ENCODE measurements around the gene OR4D2.

Gene OR4D2

DNA sequence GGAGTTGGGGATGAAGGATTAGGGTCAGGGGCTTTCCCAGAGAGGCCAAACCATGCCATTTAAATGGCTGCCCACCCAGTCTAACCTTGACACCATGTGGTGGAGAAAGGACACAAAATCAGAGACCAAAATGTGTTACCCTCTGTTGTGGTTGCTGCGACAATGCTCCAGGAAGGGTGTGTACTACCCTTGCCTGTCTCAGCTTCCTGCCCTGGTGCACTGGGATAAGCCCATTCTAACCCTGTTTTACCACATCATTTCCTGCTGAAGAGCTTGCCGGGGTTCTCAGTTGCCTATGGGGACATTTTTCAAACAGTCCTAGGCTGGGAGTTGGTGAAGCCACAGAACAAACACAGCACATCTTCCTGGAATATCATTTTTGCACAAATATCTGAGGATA, 13.7 kb upstream of the OR4D2 start:
- no peak for DNase-seq (ENCODE audit: low spot score in 2 of 2)

DNA sequence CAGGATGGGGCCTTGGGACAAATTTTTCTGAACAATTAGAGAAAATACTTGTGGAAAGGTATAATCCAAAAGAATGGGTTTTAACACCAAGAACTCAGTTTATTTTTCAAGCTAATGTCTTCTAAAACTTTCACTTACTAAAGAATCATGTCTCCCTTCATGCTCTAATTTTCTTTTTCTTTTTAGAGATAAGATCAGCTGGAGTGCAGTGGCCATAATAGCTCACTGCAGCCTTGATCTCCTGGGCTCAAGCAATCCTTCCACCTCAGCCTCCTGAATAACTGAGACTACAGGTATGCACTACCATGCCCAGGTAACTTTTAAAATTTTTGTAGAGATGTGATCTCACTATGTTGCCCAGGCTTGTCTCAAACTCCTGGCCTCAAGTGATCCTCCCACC, 13.1 kb upstream of the OR4D2 start:
- peaks cover 12% of the 10 kb centered on the region for H3K4me1 Mint-ChIP-seq
- H3K27ac Mint-ChIP-seq = no peak overlapping the region
- peaks cover 22% of the 10 kb centered on the region for H3K27me3 Mint-ChIP-seq
- H3K4me3 Mint-ChIP-seq = no peak overlapping the region
- H3K36me3 Mint-ChIP-seq = peaks cover 2% of the 10 kb centered on the region
- no peak for DNase-seq (ENCODE audit: low spot score in 2 of 2)
- H3K9me3 Mint-ChIP-seq = no peaks in the 10 kb centered on the region
- no peak for ATAC-seq (ENCODE audit: low read depth)

More for the DNA sequence above, 13.7 kb upstream of the OR4D2 start:
- H3K27ac Mint-ChIP-seq = no peak overlapping the region
- peaks cover 26% of the 10 kb centered on the region for H3K27me3 Mint-ChIP-seq
- H3K4me3 Mint-ChIP-seq = peak overlapping the region; percentile 3
- peaks cover 2% of the 10 kb centered on the region for H3K36me3 Mint-ChIP-seq
- H3K4me1 Mint-ChIP-seq = peaks cover 12% of the 10 kb centered on the region
- no peaks in the 10 kb centered on the region for H3K9me3 Mint-ChIP-seq
- peak; percentile 56 for ATAC-seq (ENCODE audit: low read depth)

DNA sequence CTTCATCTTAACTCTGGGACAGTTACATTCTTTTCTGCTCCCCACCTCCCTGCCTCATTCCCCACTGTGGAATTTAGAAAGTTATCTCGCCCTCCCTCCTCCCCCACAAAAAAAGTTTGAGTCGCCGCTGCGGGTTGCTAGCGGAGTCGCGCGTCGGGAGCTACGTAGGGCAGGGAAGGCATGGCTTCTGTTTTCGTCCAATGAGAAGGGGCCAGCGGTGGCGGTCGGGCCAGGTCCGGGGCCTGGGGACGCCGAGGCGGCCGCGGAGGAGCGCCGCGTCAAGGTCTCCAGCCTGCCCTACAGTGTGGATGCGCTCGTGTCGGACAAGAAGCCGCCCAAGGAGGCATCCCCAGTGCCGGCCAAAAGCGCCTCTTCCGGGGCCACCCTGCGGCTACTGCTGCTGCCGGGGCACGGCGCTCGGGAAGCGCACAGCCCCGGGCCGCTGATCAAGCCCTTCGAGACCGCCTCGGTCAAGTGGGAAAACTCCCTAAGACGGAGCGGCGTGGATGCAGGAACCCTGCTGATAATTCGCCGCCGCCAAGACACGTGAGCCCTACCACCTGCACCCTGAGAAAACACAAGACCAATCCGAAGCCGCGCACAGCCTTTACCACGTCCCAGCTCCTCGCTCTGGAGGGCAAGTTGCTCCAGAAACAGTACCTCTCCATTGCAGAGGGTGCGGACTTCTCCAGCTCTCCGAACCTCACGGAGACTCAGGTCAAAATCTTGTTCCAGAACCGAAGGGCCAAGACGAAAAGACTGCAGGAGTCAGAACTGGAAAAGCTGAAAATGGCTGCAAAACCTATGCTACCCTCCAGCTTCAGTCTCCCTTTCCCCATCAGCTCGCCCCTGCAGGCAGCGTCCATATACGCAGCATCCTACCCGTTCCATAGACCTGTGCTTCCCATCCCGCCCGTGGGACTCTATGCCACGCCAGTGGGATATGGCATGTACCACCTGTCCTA, 9.7 kb upstream of the OR4D2 start:
- DNase-seq (ENCODE audit: low spot score in 2 of 2) (peak in 1 of 2 donors; percentile 17), ATAC-seq (ENCODE audit: low read depth) (peak; percentile 64)
- H3K4me1 Mint-ChIP-seq = peaks cover 12% of the 10 kb centered on the region
- no peaks in the 10 kb centered on the region for H3K9me3 Mint-ChIP-seq
- no peak overlapping the region for H3K27ac Mint-ChIP-seq
- peaks cover 5% of the 10 kb centered on the region for H3K36me3 Mint-ChIP-seq
- peaks cover 20% of the 10 kb centered on the region for H3K27me3 Mint-ChIP-seq
- peak overlapping the region; percentile 82 for H3K4me3 Mint-ChIP-seq

DNA sequence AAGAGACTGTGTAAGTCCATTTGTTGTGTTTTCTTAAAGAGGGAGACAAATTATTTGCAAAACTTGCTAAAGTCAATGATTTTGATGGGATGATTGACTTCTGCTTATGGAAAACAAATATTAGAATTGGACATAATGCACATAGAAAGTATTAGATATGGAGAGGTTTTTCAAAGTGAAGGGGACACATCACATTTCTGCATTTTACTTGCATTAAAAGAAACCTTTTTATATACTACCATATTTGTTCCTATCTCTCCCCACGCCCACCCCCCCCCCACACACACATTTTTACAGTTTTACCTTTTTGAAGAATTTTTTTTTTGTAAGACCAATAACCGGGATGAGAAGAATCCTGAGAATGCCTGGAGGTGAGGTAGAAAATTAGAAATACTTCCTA, 8.6 kb upstream of the OR4D2 start:
- Mint-ChIP-seq H3K27ac (no peak overlapping the region), H3K9me3 (no peaks in the 10 kb centered on the region), H3K36me3 (peaks cover 5% of the 10 kb centered on the region), H3K4me1 (peaks cover 7% of the 10 kb centered on the region), H3K4me3 (no peak overlapping the region), H3K27me3 (peaks cover 20% of the 10 kb centered on the region)
- DNase-seq (ENCODE audit: low spot score in 2 of 2) (no peak), ATAC-seq (ENCODE audit: low read depth) (no peak)

DNA sequence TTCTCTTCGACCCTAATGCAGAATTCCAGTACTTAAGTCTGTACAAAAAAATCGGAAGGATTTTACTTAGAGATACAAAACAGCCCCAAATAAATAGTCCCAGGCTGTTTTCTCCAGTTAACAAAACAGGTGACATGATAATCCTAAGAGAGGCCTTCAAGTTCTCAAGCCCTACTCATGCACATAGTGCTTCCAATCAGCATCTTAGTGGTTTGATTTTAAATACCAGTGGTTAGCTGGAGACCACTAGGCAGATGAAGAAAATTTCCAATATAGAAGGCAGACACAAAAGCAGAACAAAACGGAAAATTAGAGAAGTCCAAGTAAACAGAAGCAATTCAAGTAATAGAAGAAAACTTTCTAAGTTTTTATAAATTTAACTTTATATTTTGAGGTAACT, 5.2 kb upstream of the OR4D2 start:
- peaks cover 6% of the 10 kb centered on the region for H3K36me3 Mint-ChIP-seq
- ATAC-seq (ENCODE audit: low read depth) = no peak
- H3K4me3 Mint-ChIP-seq = no peak overlapping the region
- peaks cover 17% of the 10 kb centered on the region for H3K27me3 Mint-ChIP-seq
- H3K4me1 Mint-ChIP-seq = peaks cover 7% of the 10 kb centered on the region
- H3K9me3 Mint-ChIP-seq = peaks cover 3% of the 10 kb centered on the region
- no peak for DNase-seq (ENCODE audit: low spot score in 2 of 2)
- H3K27ac Mint-ChIP-seq = no peak overlapping the region

DNA sequence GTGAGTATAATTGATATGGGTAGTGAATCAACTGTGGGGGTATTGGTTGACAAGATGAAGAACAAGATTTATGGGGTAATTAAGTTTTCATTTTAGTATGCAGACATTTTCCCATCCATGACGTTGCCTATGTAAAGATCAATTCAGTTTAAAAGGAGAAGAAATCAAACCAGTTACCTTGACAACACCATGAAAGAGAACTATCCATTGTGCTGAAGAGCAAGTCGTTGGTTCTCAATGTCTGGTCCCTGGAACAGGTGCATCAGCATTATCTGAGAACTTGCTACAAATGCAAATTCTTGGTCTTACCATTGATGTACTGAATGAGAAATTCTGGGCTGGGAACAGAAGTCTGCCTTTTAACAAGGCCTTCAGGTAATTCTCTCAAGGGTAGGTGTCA, 801 bp upstream of the OR4D2 start:
- ATAC-seq (ENCODE audit: low read depth) (no peak), DNase-seq (ENCODE audit: low spot score in 2 of 2) (no peak)
- Mint-ChIP-seq H3K27me3 (peaks cover 22% of the 10 kb centered on the region), H3K4me1 (peaks cover 3% of the 10 kb centered on the region), H3K4me3 (no peak overlapping the region), H3K27ac (no peak overlapping the region), H3K36me3 (peaks cover 6% of the 10 kb centered on the region), H3K9me3 (peaks cover 5% of the 10 kb centered on the region)

DNA sequence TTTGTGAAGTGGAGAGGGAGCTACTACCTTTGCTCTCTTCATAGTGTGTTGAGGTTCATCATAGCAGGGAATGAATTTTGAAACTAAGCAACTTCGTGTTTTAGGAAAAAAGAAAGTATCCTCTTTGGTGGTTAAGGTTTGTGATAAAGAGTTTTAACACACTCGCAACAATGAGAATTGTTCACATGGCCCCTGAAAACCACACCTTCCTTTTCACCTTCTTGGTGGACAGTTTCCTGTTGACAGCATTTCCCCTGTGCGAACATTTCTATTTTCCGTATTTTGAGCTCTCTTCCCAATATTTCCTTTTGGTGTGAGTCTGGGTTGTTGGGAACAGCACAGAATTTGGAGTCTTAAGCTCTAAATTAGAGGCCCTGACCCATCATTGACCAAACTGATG, 3.8 kb downstream of the OR4D2 start:
- no peak overlapping the region for H3K27ac Mint-ChIP-seq
- no peak overlapping the region for H3K4me3 Mint-ChIP-seq
- H3K9me3 Mint-ChIP-seq = peaks cover 2% of the 10 kb centered on the region
- no peak for DNase-seq (ENCODE audit: low spot score in 2 of 2)
- peaks cover 6% of the 10 kb centered on the region for H3K4me1 Mint-ChIP-seq
- peaks cover 3% of the 10 kb centered on the region for H3K36me3 Mint-ChIP-seq
- ATAC-seq (ENCODE audit: low read depth) = no peak
- H3K27me3 Mint-ChIP-seq = peaks cover 19% of the 10 kb centered on the region

DNA sequence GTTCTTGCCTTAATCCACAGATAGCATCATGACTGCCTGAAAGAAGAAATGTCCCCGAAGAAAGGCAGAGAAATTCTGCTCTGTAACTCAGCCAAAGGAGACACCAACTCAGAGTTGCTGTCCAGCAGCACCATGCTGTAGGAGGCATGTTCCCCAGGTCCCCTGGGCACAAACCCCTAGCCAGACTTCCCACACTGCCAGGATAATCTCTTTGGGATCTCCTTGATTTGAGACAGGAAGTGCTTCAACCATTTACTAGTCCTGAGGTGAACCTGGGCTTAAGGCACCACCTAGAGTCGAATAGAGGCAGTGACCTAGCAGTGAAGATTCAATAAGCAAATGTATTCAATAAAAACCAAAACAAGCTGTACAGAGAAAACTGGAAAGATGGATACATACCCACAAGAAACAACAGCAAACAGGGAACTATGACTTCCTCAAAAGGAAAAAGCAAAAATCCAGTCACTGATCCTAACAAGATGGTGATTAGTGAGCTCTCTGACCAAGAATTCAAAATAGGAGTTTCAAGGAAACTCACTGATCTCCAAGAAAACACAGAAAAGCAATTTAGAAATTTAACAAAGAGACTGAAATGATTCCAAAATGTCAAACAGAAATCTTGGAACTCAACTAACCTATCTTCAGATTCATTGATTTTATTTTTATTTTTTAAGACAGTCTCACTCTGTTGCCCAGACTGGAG, 5.7 kb downstream of the OR4D2 start:
- Mint-ChIP-seq H3K9me3 (peaks cover 2% of the 10 kb centered on the region), H3K27me3 (peaks cover 23% of the 10 kb centered on the region), H3K4me3 (no peak overlapping the region), H3K36me3 (peaks cover 5% of the 10 kb centered on the region), H3K4me1 (peaks cover 6% of the 10 kb centered on the region), H3K27ac (no peak overlapping the region)
- DNase-seq (ENCODE audit: low spot score in 2 of 2) = peak in 1 of 2 donors; percentile 11
- peak; percentile 69 for ATAC-seq (ENCODE audit: low read depth)

DNA sequence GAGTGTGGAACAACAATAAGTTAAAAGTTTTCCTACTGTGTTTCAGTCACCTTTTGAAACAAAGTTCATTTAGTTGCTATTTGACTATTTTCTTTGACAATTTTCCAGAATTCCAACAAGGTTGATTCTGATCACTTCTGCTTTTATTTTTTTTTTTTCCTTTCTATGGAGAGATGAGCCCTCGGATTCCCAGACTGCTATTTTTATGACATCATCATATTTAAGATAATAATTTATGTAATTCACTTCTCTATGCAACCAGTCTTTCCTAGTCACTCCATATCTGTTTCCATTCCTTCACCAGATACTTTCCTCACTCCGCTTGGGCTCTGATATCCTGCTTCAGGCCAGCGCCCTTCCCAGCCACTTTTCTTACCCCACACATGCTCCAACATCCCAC, 8.1 kb downstream of the OR4D2 start:
- no peaks in the 10 kb centered on the region for H3K9me3 Mint-ChIP-seq
- peaks cover 3% of the 10 kb centered on the region for H3K36me3 Mint-ChIP-seq
- peaks cover 18% of the 10 kb centered on the region for H3K27me3 Mint-ChIP-seq
- H3K27ac Mint-ChIP-seq = no peak overlapping the region
- H3K4me3 Mint-ChIP-seq = no peak overlapping the region
- DNase-seq (ENCODE audit: low spot score in 2 of 2) = no peak
- ATAC-seq (ENCODE audit: low read depth) = no peak
- peaks cover 6% of the 10 kb centered on the region for H3K4me1 Mint-ChIP-seq

DNA sequence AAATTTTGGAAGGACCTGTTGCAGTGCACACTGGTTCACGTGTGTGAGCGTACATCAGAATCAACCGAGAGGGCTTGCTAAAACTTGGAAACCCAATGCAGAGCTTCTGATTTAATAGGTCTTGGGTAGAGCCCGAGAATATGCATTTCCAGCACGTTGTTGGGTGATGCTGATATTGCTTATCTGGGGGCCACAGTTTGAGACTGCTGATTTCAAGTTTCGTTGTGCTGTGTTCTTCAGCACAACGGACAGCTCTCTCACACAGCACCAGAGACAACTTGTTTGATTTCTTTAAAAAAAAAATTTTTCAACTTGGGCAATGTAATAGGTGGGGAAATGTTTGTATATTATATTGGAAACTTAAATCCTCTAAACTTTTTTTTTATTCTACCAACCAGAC, 9.4 kb downstream of the OR4D2 start:
- H3K36me3 Mint-ChIP-seq = peaks cover 3% of the 10 kb centered on the region
- peaks cover 7% of the 10 kb centered on the region for H3K4me1 Mint-ChIP-seq
- ATAC-seq (ENCODE audit: low read depth) (no peak), DNase-seq (ENCODE audit: low spot score in 2 of 2) (no peak)
- H3K9me3 Mint-ChIP-seq = no peaks in the 10 kb centered on the region
- H3K27ac Mint-ChIP-seq = no peak overlapping the region
- peaks cover 17% of the 10 kb centered on the region for H3K27me3 Mint-ChIP-seq
- H3K4me3 Mint-ChIP-seq = no peak overlapping the region

DNA sequence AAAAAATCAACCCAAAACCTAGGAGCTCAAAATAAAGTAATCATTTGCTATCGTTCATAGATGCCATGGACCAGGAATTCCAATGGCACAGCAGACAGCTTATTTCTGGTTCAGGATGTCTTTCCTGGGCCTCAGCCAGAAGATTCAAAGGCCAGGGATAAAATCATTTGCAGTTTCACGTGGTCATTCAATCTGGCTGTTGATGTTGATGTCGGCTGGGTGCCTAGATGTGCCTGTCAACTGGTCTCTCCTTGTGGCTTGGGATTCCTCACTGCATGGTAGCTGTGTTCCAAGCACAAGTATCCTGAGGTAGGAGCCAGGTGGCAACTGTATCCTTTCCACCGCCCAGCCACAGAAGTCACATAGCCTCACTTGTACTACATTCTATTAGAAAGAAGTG, 15.0 kb downstream of the OR4D2 start:
- Mint-ChIP-seq H3K27me3 (peaks cover 14% of the 10 kb centered on the region), H3K4me3 (no peak overlapping the region), H3K4me1 (peaks cover 15% of the 10 kb centered on the region), H3K36me3 (peaks cover under 1% of the 10 kb centered on the region), H3K27ac (no peak overlapping the region), H3K9me3 (no peaks in the 10 kb centered on the region)
- ATAC-seq (ENCODE audit: low read depth) = no peak
- DNase-seq (ENCODE audit: low spot score in 2 of 2) = no peak

DNA sequence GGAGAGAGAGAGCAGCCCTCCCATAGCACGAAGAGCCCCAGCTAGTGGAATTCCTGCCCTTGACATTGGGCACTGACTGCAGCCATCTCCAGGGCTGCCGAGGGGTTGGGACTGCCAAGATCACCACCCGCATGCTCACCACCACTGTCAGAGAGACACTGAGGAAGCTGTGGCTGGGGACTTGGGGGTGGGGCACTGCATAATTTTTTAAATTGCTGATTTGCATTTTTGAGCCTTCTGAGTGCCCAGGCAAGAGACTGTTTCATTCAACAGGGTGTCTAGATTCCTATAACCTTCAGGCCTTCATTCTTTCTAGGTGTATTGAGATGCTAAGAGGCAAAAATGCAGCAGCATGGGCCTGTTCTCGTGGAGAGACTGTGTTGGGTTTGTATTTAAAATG, 16.7 kb downstream of the OR4D2 start:
- Mint-ChIP-seq H3K36me3 (no peaks in the 10 kb centered on the region), H3K9me3 (no peaks in the 10 kb centered on the region), H3K4me1 (peaks cover 15% of the 10 kb centered on the region), H3K4me3 (no peak overlapping the region), H3K27ac (no peak overlapping the region), H3K27me3 (peaks cover 15% of the 10 kb centered on the region)
- ATAC-seq (ENCODE audit: low read depth) (no peak), DNase-seq (ENCODE audit: low spot score in 2 of 2) (no peak)

DNA sequence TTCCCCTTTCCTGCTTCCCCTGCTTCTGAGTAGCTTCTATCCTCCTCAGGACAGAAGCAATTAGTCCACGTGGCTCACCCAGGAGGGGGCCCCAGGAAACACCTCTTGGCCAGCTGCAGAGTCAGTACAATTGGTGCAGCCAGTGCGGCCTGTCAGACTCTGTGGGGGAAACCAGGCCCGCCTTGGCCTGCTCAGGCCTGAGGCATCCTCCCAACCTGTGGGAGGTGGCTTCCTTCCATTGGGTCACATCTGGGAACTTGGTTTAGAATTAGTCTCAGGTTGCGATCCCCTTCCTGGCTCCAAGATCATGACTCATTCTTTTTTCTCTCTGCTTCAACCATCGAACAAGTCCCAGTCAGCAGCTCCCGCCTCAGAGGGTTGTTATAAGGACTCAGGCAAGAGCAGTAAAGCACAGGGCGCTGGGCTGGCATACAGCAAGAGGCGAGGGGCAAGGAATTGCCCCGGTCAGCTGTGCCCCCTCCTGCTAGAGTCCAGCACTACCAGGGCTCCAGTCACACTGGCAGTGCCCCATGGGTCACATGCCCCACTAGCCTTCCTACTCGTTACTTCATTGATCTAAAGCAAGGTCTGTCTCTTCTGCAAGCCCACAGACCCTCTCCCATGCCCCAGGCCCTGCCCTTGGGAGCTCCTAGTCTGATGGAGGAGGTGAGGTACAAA, 17.7 kb downstream of the OR4D2 start:
- DNase-seq (ENCODE audit: low spot score in 2 of 2) = no peak
- H3K9me3 Mint-ChIP-seq = no peaks in the 10 kb centered on the region
- no peak overlapping the region for H3K4me3 Mint-ChIP-seq
- peaks cover 13% of the 10 kb centered on the region for H3K27me3 Mint-ChIP-seq
- no peaks in the 10 kb centered on the region for H3K36me3 Mint-ChIP-seq
- peaks cover 15% of the 10 kb centered on the region for H3K4me1 Mint-ChIP-seq
- H3K27ac Mint-ChIP-seq = no peak overlapping the region
- no peak for ATAC-seq (ENCODE audit: low read depth)
